Measurements from ENCODE around the gene DPYSL5. TPM values are rescaled to one million over a fixed set of nuclear protein-coding genes. Genes with fewer than 3 reads are reported as not detected.

DPYSL5 gene
- total and polyA plus RNA-seq, 9 of the 15 experiments (the other 6 are each of a cell fraction or from before 2014, with no cell fraction given), result 0.06 TPM; not detected in 8

- CTCF ChIA-PET (ENCODE audit: low intra/inter-chr PET ratio), result no interaction called here
- 2% methylated on average over 7 of the region's 7 CpGs for WGBS (ENCODE audit: insufficient coverage, low coverage, missing lambda C conversion rate)
- in situ Hi-C loops (cut with MboI), result no loop called here
- TF ChIP-seq, protein P1, sequence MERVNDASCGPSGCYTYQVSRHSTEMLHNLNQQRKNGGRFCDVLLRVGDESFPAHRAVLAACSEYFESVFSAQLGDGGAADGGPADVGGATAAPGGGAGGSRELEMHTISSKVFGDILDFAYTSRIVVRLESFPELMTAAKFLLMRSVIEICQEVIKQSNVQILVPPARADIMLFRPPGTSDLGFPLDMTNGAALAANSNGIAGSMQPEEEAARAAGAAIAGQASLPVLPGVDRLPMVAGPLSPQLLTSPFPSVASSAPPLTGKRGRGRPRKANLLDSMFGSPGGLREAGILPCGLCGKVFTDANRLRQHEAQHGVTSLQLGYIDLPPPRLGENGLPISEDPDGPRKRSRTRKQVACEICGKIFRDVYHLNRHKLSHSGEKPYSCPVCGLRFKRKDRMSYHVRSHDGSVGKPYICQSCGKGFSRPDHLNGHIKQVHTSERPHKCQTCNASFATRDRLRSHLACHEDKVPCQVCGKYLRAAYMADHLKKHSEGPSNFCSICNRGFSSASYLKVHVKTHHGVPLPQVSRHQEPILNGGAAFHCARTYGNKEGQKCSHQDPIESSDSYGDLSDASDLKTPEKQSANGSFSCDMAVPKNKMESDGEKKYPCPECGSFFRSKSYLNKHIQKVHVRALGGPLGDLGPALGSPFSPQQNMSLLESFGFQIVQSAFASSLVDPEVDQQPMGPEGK (CRISPR knock-in tag; IDR thresholded peaks at IDR 0.05; ENCODE audit: borderline replicate concordance), result no peak
- TF ChIP-seq SMAD1 (IDR thresholded peaks at IDR 0.05; ENCODE audit: low read depth, low read length, partially characterized antibody) (no peak), TSHZ1 (CRISPR knock-in tag; IDR thresholded peaks at IDR 0.05) (no peak), MTA3 (IDR thresholded peaks at IDR 0.05; ENCODE audit: borderline replicate concordance) (no peak), GATAD2B (IDR thresholded peaks at IDR 0.05; ENCODE audit: borderline replicate concordance) (no peak), ATF7 (IDR thresholded peaks at IDR 0.05) (no peak), HNRNPUL1 (IDR thresholded peaks at IDR 0.05; ENCODE audit: low read length) (no peak), PHF21A (IDR thresholded peaks at IDR 0.05; ENCODE audit: borderline replicate concordance, low read depth) (no peak), KDM5B (IDR thresholded peaks at IDR 0.05; ENCODE audit: insufficient replicate concordance, low read depth, low read length) (no peak), NFE2 (IDR thresholded peaks at IDR 0.05; ENCODE audit: low read depth) (no peak)
- TF ChIP-seq, protein P2, sequence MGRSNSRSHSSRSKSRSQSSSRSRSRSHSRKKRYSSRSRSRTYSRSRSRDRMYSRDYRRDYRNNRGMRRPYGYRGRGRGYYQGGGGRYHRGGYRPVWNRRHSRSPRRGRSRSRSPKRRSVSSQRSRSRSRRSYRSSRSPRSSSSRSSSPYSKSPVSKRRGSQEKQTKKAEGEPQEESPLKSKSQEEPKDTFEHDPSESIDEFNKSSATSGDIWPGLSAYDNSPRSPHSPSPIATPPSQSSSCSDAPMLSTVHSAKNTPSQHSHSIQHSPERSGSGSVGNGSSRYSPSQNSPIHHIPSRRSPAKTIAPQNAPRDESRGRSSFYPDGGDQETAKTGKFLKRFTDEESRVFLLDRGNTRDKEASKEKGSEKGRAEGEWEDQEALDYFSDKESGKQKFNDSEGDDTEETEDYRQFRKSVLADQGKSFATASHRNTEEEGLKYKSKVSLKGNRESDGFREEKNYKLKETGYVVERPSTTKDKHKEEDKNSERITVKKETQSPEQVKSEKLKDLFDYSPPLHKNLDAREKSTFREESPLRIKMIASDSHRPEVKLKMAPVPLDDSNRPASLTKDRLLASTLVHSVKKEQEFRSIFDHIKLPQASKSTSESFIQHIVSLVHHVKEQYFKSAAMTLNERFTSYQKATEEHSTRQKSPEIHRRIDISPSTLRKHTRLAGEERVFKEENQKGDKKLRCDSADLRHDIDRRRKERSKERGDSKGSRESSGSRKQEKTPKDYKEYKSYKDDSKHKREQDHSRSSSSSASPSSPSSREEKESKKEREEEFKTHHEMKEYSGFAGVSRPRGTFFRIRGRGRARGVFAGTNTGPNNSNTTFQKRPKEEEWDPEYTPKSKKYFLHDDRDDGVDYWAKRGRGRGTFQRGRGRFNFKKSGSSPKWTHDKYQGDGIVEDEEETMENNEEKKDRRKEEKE (IDR thresholded peaks at IDR 0.05; ENCODE audit: borderline replicate concordance in 1 of 2, control insufficient read depth in 1 of 2, low read depth in 2 of 2, low read length in 1 of 2), result no peak
- TF ChIP-seq, protein P3, sequence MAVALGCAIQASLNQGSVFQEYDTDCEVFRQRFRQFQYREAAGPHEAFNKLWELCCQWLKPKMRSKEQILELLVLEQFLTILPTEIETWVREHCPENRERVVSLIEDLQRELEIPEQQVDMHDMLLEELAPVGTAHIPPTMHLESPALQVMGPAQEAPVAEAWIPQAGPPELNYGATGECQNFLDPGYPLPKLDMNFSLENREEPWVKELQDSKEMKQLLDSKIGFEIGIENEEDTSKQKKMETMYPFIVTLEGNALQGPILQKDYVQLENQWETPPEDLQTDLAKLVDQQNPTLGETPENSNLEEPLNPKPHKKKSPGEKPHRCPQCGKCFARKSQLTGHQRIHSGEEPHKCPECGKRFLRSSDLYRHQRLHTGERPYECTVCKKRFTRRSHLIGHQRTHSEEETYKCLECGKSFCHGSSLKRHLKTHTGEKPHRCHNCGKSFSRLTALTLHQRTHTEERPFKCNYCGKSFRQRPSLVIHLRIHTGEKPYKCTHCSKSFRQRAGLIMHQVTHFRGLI (CRISPR knock-in tag; IDR thresholded peaks at IDR 0.05), result no peak
These were observed 16.7 kb downstream of the DPYSL5 start for GRCh38 chr2:26864646-26865045.

More at GRCh38 chr2:26864646-26865045, 16.7 kb downstream of the DPYSL5 start:
- no peaks in the 10 kb centered on the region for H3K4me1 ChIP-seq (replicated peaks in 1 of 2; ENCODE audit: control insufficient read depth in 2 of 2, insufficient read depth in 2 of 2, low read length in 2 of 2)
- intact Hi-C loops (cut with micrococcal nuclease), result no loop called here
- H4K20me1 ChIP-seq (replicated peaks; ENCODE audit: control insufficient read depth, insufficient read depth, low read length), result no peaks in the 10 kb centered on the region; the same call in 1 of the 2 replicates
- no peaks in the 10 kb centered on the region for H3K79me2 ChIP-seq (ENCODE audit: control insufficient read depth, insufficient read depth, low read length)
- FAIRE-seq (no peak), DNase-seq (ENCODE audit: extremely low read depth in 1 of 4, low spot score in 3 of 4) (no peak), ATAC-seq (no peak)
- peaks cover 34 to 41% of the 10 kb centered on the region in 2 experiments for H3K27me3 ChIP-seq (ENCODE audit: control insufficient read depth in 2 of 2, insufficient read depth in 2 of 2, low read length in 2 of 2)
- H3K9me1 ChIP-seq (ENCODE audit: control insufficient read depth, insufficient read depth, low read length), result no peaks in the 10 kb centered on the region
- no peak overlapping the region for H3K4me3 ChIP-seq
- H3K27ac ChIP-seq (ENCODE audit: extremely low read depth, low read depth, low read length), result no peak overlapping the region
- no peaks in the 10 kb centered on the region for H3K9me3 ChIP-seq (replicated peaks; ENCODE audit: control insufficient read depth, insufficient read depth, low read depth, low read length)
- H3K36me3 ChIP-seq (ENCODE audit: control insufficient read depth, insufficient read depth, low read length), result no peaks in the 10 kb centered on the region
- H3K4me2 ChIP-seq (ENCODE audit: insufficient read depth, low read length), result no peak overlapping the region
- no peak overlapping the region for H2AFZ ChIP-seq (ENCODE audit: low read depth, low read length)
- POLR2A ChIA-PET, result no interaction called here
- no peak overlapping the region for H3K9ac ChIP-seq (ENCODE audit: insufficient read depth in 1 of 2, low read depth in 2 of 2, low read length in 2 of 2)
- no TSS peak for BruUV-seq (replicated peaks)

All from K562 (cell line).